H9 (cell line): Measurements from ENCODE around the gene FAM32A. TPM values are rescaled to one million over a fixed set of nuclear protein-coding genes. Genes with fewer than 3 reads are reported as not detected.

Experiments
- DNase-seq: peaks from one replicate; pipeline ENCODE4 v3.0.0-alpha.2; 2017
- H2AFZ ChIP-seq: one replicate; pipeline ENCODE4 v1.6.1; 2013; ENCODE audit warnings: mild to moderate bottlenecking, low read length, control low read depth, moderate library complexity
- H2AK5ac ChIP-seq: 2 replicates; pipeline ENCODE4 v1.6.1; 2013; ENCODE audit warnings: low read length, control low read depth, mixed read lengths; ENCODE audit not compliant: insufficient read length
- H2BK120ac ChIP-seq: one replicate; pipeline ENCODE4 v1.6.1; 2013; ENCODE audit warnings: low read depth, mild to moderate bottlenecking, low read length, control low read depth, inconsistent platforms; ENCODE audit not compliant: poor library complexity, severe bottlenecking
- H2BK12ac ChIP-seq: 2 replicates; pipeline ENCODE4 v1.6.1; 2013; ENCODE audit warnings: low read length, control low read depth, mixed read lengths, low read depth; ENCODE audit not compliant: insufficient read length
- H2BK15ac ChIP-seq: 2 replicates; pipeline ENCODE4 v1.6.1; 2013; ENCODE audit warnings: low read depth, low read length, control low read depth
- H2BK20ac ChIP-seq: one replicate; pipeline ENCODE4 v1.6.1; 2013; ENCODE audit warnings: low read depth, mild to moderate bottlenecking, low read length, control low read depth, inconsistent platforms; ENCODE audit not compliant: poor library complexity, severe bottlenecking
- H2BK5ac ChIP-seq: 2 replicates; pipeline ENCODE4 v1.6.1; 2013; ENCODE audit warnings: low read length, control low read depth, mixed read lengths; ENCODE audit not compliant: insufficient read length
- H3K14ac ChIP-seq: 2 replicates; pipeline ENCODE4 v1.6.1; 2013; ENCODE audit warnings: low read length, control low read depth; ENCODE audit not compliant: insufficient read depth
- H3K18ac ChIP-seq: 2 replicates; pipeline ENCODE4 v1.6.1; 2013; ENCODE audit warnings: low read depth, mild to moderate bottlenecking, mixed read lengths, low read length, control low read depth; ENCODE audit not compliant: insufficient read length
- H3K23ac ChIP-seq: 2 replicates; pipeline ENCODE4 v1.6.1; 2013; ENCODE audit warnings: low read length, control low read depth, mixed read lengths, low read depth; ENCODE audit not compliant: insufficient read length
- H3K23me2 ChIP-seq: 2 replicates; pipeline ENCODE4 v1.6.1; 2013; ENCODE audit warnings: low read depth, mild to moderate bottlenecking, mixed read lengths, low read length, control low read depth; ENCODE audit not compliant: insufficient read length, poor library complexity, severe bottlenecking
- H3K27ac ChIP-seq: 2 replicates; pipeline ENCODE4 v1.5.1; 2013; ENCODE audit warnings: low read length, control low read depth, mixed read lengths, low read depth; ENCODE audit not compliant: insufficient read length
- H3K27me3 ChIP-seq: 2 replicates; pipeline ENCODE4 v1.6.1; 2013; ENCODE audit warnings: low read length, control low read depth, inconsistent platforms; ENCODE audit not compliant: insufficient read depth
- H3K4ac ChIP-seq: 2 replicates; pipeline ENCODE4 v1.6.1; 2013; ENCODE audit warnings: low read depth, mild to moderate bottlenecking, control low read depth, inconsistent platforms, low read length, moderate library complexity
- H3K4me1 ChIP-seq: 2 replicates; pipeline ENCODE4 v1.6.1; 2013; ENCODE audit warnings: low read length, control low read depth, inconsistent platforms; ENCODE audit not compliant: insufficient read depth
- H3K4me2 ChIP-seq: 2 replicates; pipeline ENCODE4 v1.6.1; 2013; ENCODE audit warnings: low read length, control low read depth, mixed read lengths; ENCODE audit not compliant: insufficient read length, insufficient read depth
- H3K56ac ChIP-seq: 2 replicates; pipeline ENCODE4 v1.6.1; 2013; ENCODE audit warnings: low read depth, mild to moderate bottlenecking, mixed read lengths, low read length, control low read depth; ENCODE audit not compliant: insufficient read length
- H3K79me1 ChIP-seq: 2 replicates; pipeline ENCODE4 v1.6.1; 2013; ENCODE audit warnings: low read depth, mild to moderate bottlenecking, moderate library complexity, low read length, control low read depth, inconsistent platforms; ENCODE audit not compliant: insufficient read depth, poor library complexity, severe bottlenecking
- H3K79me2 ChIP-seq: 2 replicates; pipeline ENCODE4 v1.6.1; 2013; ENCODE audit warnings: low read length, control low read depth, inconsistent platforms; ENCODE audit not compliant: insufficient read depth
- H3K9ac ChIP-seq: 2 replicates; pipeline ENCODE4 v1.6.1; 2013; ENCODE audit warnings: low read length, control low read depth, mixed read lengths; ENCODE audit not compliant: insufficient read length; ENCODE audit errors: extremely low read depth
- H3K9me3 ChIP-seq: one replicate; pipeline ENCODE4 v1.6.1; 2013; ENCODE audit warnings: low read depth, low read length, inconsistent platforms; ENCODE audit not compliant: control insufficient read depth
- H3T11ph ChIP-seq: one replicate; pipeline ENCODE4 v1.6.1; 2013; ENCODE audit warnings: mild to moderate bottlenecking, low read length, control low read depth, inconsistent platforms
- H4K20me1 ChIP-seq: one replicate; pipeline ENCODE4 v1.6.1; 2013; ENCODE audit not compliant: control insufficient read depth, insufficient read length, insufficient read depth
- H4K5ac ChIP-seq: 2 replicates; pipeline ENCODE4 v1.6.1; 2013; ENCODE audit warnings: low read depth, mild to moderate bottlenecking, mixed read lengths, low read length, control low read depth; ENCODE audit not compliant: insufficient read length
- H4K8ac ChIP-seq: replicated peaks from 2 replicates; pipeline ENCODE4 v1.6.1; 2013; ENCODE audit warnings: low read length, control low read depth, mixed read lengths, low read depth; ENCODE audit not compliant: insufficient read length
- H4K91ac ChIP-seq: 2 replicates; pipeline ENCODE4 v1.6.1; 2013; ENCODE audit warnings: low read depth, mild to moderate bottlenecking, moderate library complexity, mixed read lengths, low read length, control low read depth; ENCODE audit not compliant: insufficient read length
- H3K27ac Mint-ChIP-seq, 3 experiments: 2 replicates in 2 of 3; 3 replicates in 1 of 3; pipeline ENCODE4 v1.8.0; 2020 to 2021; ENCODE audit warnings: mixed read lengths in 3 of 3, mild to moderate bottlenecking in 1 of 3, moderate library complexity in 1 of 3
- H3K27me3 Mint-ChIP-seq: 2 replicates; pipeline ENCODE4 v1.8.0; 2021; ENCODE audit warnings: low read depth, mild to moderate bottlenecking, moderate library complexity, mixed read lengths
- H3K36me3 Mint-ChIP-seq, 3 experiments: 2 replicates in 2 of 3; 3 replicates in 1 of 3; pipeline ENCODE4 v1.8.0; 2020 to 2021; ENCODE audit warnings: low read depth in 3 of 3, mixed read lengths in 3 of 3; ENCODE audit not compliant: insufficient read depth in 1 of 3
- H3K4me1 Mint-ChIP-seq, 2 experiments: 2 replicates each; pipeline ENCODE4 v1.8.0; 2020; ENCODE audit warnings: mixed read lengths in 2 of 2
- H3K4me3 Mint-ChIP-seq, 2 experiments: 2 replicates in 1 of 2; 3 replicates in 1 of 2; pipeline ENCODE4 v1.8.0; 2020 to 2021; ENCODE audit warnings: mild to moderate bottlenecking in 2 of 2, mixed read lengths in 2 of 2, moderate library complexity in 1 of 2
- H3K9me3 Mint-ChIP-seq, 2 experiments: 2 replicates in 1 of 2; 3 replicates in 1 of 2; pipeline ENCODE4 v1.8.0; 2020; ENCODE audit warnings: mild to moderate bottlenecking in 2 of 2, mixed read lengths in 2 of 2, moderate library complexity in 1 of 2
- CTCF ChIP-seq: fragments of 200-600 bp; sonication (generic); conservative IDR thresholded peaks from 3 replicates; pipeline ENCODE4 v1.8.0; 2021; ENCODE audit warnings: antibody characterized with exemption, mild to moderate bottlenecking
- WGBS: extraction: QIAGEN DNeasy Blood & Tissue Kit; methylation state at CpG from one replicate; pipeline ENCODE4 v1.1.7; 2013; ENCODE audit warnings: missing lambda C conversion rate, low lambda C conversion rate, mixed read lengths; ENCODE audit not compliant: insufficient read length; ENCODE audit errors: extremely low coverage; 5-methylcytosine and 5-hydroxymethylcytosine counted together
- total RNA-seq: library from RNA; stranded (reverse); gene quantifications from 2 replicates; pipeline ENCODE4 v1.2.1, GENCODE V29; 2021

Gene FAM32A
- total RNA-seq, 1 experiment from 2014 or later: 91.9 TPM

GRCh38 chr19:16203256-16204004 is 18.2 kb downstream of the FAM32A start:
- TF ChIP-seq CTCF: no peak
- Histone ChIP-seq H3K18ac (no peak overlapping the region), H3T11ph (no peak overlapping the region), H4K91ac (no peak overlapping the region), H4K20me1 (no peaks in the 10 kb centered on the region), H4K8ac (no peak overlapping the region), H3K9me3 (no peaks in the 10 kb centered on the region), H3K14ac (no peak overlapping the region), H3K23me2 (no peaks in the 10 kb centered on the region), H2AFZ (no peak overlapping the region), H3K23ac (no peak overlapping the region), H3K27me3 (no peaks in the 10 kb centered on the region), H2BK12ac (no peak overlapping the region), H3K9ac (no peak overlapping the region), H3K4me1 (no peaks in the 10 kb centered on the region; the same call in 1 of the 2 replicates), H2AK5ac (no peak overlapping the region), H3K56ac (no peak overlapping the region), H2BK5ac (no peak overlapping the region), H2BK120ac (no peak overlapping the region), H4K5ac (no peak overlapping the region), H3K4me2 (no peak overlapping the region), H3K4ac (no peak overlapping the region), H3K79me1 (no peaks in the 10 kb centered on the region), H3K79me2 (no peaks in the 10 kb centered on the region), H2BK15ac (no peak overlapping the region), H3K27ac (no peak overlapping the region), H2BK20ac (no peak overlapping the region)
- no peak overlapping the region for H3K4me3 Mint-ChIP-seq
- H3K4me1 Mint-ChIP-seq: peaks cover 2% of the 10 kb centered on the region in 2 experiments; a peak in 3 of 4 replicates
- H3K36me3 Mint-ChIP-seq: peaks cover 4 to 14% (median 11%) of the 10 kb centered on the region in 3 experiments; a peak in 5 of 7 replicates
- H3K27me3 Mint-ChIP-seq: no peaks in the 10 kb centered on the region
- no CpG with 5 or more reads among the region's 19 CpGs for WGBS
- H3K9me3 Mint-ChIP-seq: no peaks in the 10 kb centered on the region
- H3K27ac Mint-ChIP-seq: no peak overlapping the region
- DNase-seq: no peak
